ENCODE data around the gene RGSL1. TPM values are rescaled to one million over a fixed set of nuclear protein-coding genes. Genes with fewer than 3 reads are reported as not detected.

The RGSL1 gene
- total and polyA plus RNA-seq, 2 experiments from 2014 or later, result not detected

DNA sequence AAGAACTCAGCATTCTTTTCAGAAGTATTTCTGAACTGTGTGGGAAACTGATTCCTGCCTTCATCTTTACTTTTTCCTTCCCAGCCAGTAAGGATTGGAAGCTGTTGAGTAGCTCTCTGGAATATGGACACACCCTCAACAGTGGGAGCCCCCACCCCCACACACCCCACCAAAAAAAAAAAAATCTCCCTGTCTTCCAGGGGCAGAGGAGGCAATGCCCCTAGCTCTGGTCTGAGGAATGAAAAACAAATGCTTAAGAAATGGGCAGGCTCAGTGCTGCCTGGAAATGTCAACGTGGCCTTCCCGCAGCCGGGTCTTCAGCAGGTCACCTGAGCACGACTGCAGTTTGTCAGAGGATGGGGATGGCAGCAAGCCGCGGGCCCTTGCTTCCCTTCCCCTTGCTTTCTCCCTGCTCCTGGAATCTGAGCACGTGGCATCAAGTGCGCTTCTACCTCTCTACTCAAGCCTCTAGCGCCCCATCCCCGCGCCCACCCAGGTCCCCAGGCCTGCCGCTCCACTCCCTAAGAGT, 153.8 kb downstream of the RGSL1 start:
- H2AFZ ChIP-seq, result peak overlapping the region; percentile 52
- H3K27me3 ChIP-seq, result peaks cover 3% of the 10 kb centered on the region
- no peaks in the 10 kb centered on the region for H3K9me3 ChIP-seq (ENCODE audit: low read depth)
- H3K79me2 ChIP-seq, result no peaks in the 10 kb centered on the region
- 13% methylated on average over 9 of the region's 12 CpGs for WGBS (ENCODE audit: low lambda C conversion rate, missing lambda C conversion rate)
- TF ChIP-seq CTCF (IDR thresholded peaks at IDR 0.05; ENCODE audit: poor library complexity) (no peak), EZH2 (IDR thresholded peaks at IDR 0.05; ENCODE audit: borderline replicate concordance) (no peak), EZH2phosphoT487 (IDR thresholded peaks at IDR 0.05; ENCODE audit: low read depth, severe bottlenecking, unreplicated experiment) (no peak)
- H3K4me2 ChIP-seq, result peak overlapping the region; percentile 95
- no peaks in the 10 kb centered on the region for H3K36me3 ChIP-seq (replicated peaks; ENCODE audit: insufficient read depth, low read depth)
- no peaks in the 10 kb centered on the region for H3K9me2 ChIP-seq (replicated peaks; ENCODE audit: insufficient read depth)
- no peak overlapping the region for H3K27ac ChIP-seq
- no peaks in the 10 kb centered on the region for H4K20me1 ChIP-seq (ENCODE audit: insufficient read depth, poor library complexity, severe bottlenecking)
- peak; percentile 40 for DNase-seq (ENCODE audit: low spot score)
- peaks cover 10% of the 10 kb centered on the region for H3K4me1 ChIP-seq (ENCODE audit: insufficient read depth)
- H3K4me3 ChIP-seq, result peak overlapping the region; percentile 18

DNA sequence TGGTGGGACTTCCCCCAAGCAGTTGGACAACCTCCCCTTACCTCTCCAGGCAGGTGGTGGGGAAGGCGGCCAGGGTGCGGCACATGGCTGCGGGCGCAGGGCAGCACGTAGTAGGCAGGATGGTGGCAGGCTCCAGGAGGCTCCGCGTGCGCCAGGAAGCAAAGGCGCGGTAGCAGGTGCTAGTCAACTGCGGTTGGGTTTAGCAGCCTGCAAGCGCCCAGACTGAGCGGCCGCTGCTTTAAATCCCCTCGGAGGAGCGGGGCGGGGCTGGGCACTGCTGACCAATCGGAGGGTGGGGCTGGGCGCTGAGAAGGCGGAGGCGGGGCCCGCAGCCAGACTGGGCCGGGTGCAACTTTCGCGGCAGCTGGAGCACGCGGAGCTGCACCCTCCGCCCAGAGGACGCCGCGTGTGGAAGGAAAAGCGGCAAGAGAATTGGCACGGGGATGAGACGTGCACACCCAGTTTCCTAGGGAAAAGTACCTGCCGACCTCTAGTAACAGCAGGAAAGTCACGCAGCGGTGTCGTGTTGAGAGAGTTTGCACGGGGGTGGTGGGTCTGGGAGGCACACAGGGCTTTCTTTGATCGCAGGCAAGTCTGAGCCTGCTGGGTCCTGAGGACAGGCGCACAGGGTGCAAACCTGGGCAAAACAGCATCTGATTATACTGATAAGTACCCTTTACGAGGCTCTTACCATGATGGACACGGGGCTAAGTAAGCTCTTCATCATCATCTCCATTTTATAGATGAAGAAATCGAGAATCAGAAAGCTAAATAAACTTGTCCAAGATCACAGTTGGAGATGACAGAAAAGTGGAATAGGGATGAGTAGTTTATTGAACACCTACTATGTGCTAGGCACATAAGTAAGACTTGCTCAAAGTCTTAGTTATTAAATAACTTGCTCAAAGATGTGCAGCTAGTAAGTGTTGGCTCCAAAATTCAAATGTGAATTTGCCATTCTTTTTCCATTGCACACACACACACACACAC, 154.5 kb downstream of the RGSL1 start, which contains the start of gene RGS16:
RGS16 (minus strand) TSS at position 215 of the 990 bp plus-strand sequence; CDS start at position 85, 130 bp downstream.
- peak; percentile 92 for DNase-seq (ENCODE audit: low spot score)
- H3K79me2 ChIP-seq, result no peaks in the 10 kb centered on the region
- H3K9me3 ChIP-seq (ENCODE audit: low read depth), result no peaks in the 10 kb centered on the region
- no peaks in the 10 kb centered on the region for H3K9me2 ChIP-seq (replicated peaks; ENCODE audit: insufficient read depth)
- peak within 1 kb of the TSS; percentile 95 for H3K4me2 ChIP-seq
- peaks cover 10% of the 10 kb centered on the region for H3K4me1 ChIP-seq (ENCODE audit: insufficient read depth)
- no peak within 1 kb of the TSS for H3K27ac ChIP-seq
- peak within 1 kb of the TSS; percentile 18 for H3K4me3 ChIP-seq
- H3K27me3 ChIP-seq, result peaks cover 3% of the 10 kb centered on the region
- TF ChIP-seq EZH2 (IDR thresholded peaks at IDR 0.05; ENCODE audit: borderline replicate concordance) (no peak), EZH2phosphoT487 (IDR thresholded peaks at IDR 0.05; ENCODE audit: low read depth, severe bottlenecking, unreplicated experiment) (no peak), CTCF (IDR thresholded peaks at IDR 0.05; ENCODE audit: poor library complexity) (no peak)
- no peaks in the 10 kb centered on the region for H4K20me1 ChIP-seq (ENCODE audit: insufficient read depth, poor library complexity, severe bottlenecking)
- H3K36me3 ChIP-seq (replicated peaks; ENCODE audit: insufficient read depth, low read depth), result no peaks in the 10 kb centered on the region
- WGBS (ENCODE audit: low lambda C conversion rate, missing lambda C conversion rate), result 10% methylated on average over 25 of the region's 44 CpGs
- peak within 1 kb of the TSS; percentile 52 for H2AFZ ChIP-seq

GRCh38 chr1:182607566-182607965, 157.6 kb downstream of the RGSL1 start:
- H3K27me3 ChIP-seq, result peaks cover 3% of the 10 kb centered on the region
- WGBS (ENCODE audit: low lambda C conversion rate, missing lambda C conversion rate), result 82% methylated on average over 1 of the region's 1 CpG
- H4K20me1 ChIP-seq (ENCODE audit: insufficient read depth, poor library complexity, severe bottlenecking), result no peaks in the 10 kb centered on the region

More at GRCh38 chr1:182607566-182607965, 157.6 kb downstream of the RGSL1 start:
- Histone ChIP-seq H3K4me1 (ENCODE audit: insufficient read depth) (peaks cover 10% of the 10 kb centered on the region), H3K9me3 (ENCODE audit: low read depth) (no peaks in the 10 kb centered on the region), H3K4me3 (no peak overlapping the region), H2AFZ (no peak overlapping the region), H3K4me2 (no peak overlapping the region), H3K27ac (no peak overlapping the region), H3K9me2 (replicated peaks; ENCODE audit: insufficient read depth) (no peaks in the 10 kb centered on the region), H3K79me2 (no peaks in the 10 kb centered on the region), H3K36me3 (replicated peaks; ENCODE audit: insufficient read depth, low read depth) (no peaks in the 10 kb centered on the region)
- DNase-seq (ENCODE audit: low spot score), result no peak
- TF ChIP-seq EZH2 (IDR thresholded peaks at IDR 0.05; ENCODE audit: borderline replicate concordance), result no peak
- TF ChIP-seq EZH2phosphoT487 (IDR thresholded peaks at IDR 0.05; ENCODE audit: low read depth, severe bottlenecking, unreplicated experiment), result no peak
- no peak for TF ChIP-seq CTCF (IDR thresholded peaks at IDR 0.05; ENCODE audit: poor library complexity)
